Activated naive CD4-positive, alpha-beta T cell treated with anti-CD3 and anti-CD28 coated beads, Interleukin-2, amount 50 U/mL, for 24 hours (primary cell): ENCODE results near the gene MICU2.
A peak's percentile ranks its signal among the peaks of the same experiment; 100 is the strongest.
"Not testable (repeated sequence)": the region's sequence is repeated elsewhere in the genome, so short reads cannot be mapped to it uniquely, and the experiment has no call there.

ENCODE experiments used
- H3K27ac Mint-ChIP-seq: one replicate; pipeline ENCODE4 v1.8.0; 2021; ENCODE audit warnings: mild to moderate bottlenecking, mixed read lengths
- H3K27me3 Mint-ChIP-seq: one replicate; pipeline ENCODE4 v1.8.0; 2021; ENCODE audit warnings: mixed read lengths
- H3K36me3 Mint-ChIP-seq: one replicate; pipeline ENCODE4 v1.8.0; 2021; ENCODE audit warnings: mixed read lengths
- H3K4me1 Mint-ChIP-seq: one replicate; pipeline ENCODE4 v1.8.0; 2021; ENCODE audit warnings: mixed read lengths
- H3K4me3 Mint-ChIP-seq: one replicate; pipeline ENCODE4 v1.8.0; 2021; ENCODE audit warnings: mild to moderate bottlenecking, mixed read lengths
- H3K9me3 Mint-ChIP-seq: one replicate; pipeline ENCODE4 v1.8.0; 2021; ENCODE audit warnings: mixed read lengths

Gene MICU2

DNA sequence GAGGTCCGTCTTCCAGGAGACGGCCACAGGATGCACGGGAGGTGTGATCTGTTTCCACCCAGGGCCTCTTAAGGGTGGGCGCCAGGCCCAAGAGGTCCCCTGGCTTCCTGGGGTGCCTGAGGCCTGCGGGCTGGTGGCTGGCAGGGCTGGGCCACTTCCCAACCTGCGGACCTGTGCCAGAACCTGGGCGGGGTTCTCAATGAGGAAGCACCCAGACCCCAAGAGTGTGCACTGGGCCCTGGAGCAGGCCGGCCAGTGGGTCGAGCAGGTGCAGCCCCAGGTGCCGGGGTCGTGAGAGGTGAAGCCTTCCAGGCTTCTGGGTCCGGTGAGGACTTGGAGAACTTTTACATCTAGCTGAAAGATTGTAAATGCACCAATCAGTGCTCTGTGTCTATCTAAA is 6.7 kb upstream of the MICU2 start:
- no peaks in the 10 kb centered on the region for H3K4me1 Mint-ChIP-seq
- no peak overlapping the region for H3K27ac Mint-ChIP-seq
- H3K9me3 Mint-ChIP-seq, result no peaks in the 10 kb centered on the region
- peaks cover 3% of the 10 kb centered on the region for H3K27me3 Mint-ChIP-seq
- H3K36me3 Mint-ChIP-seq, result no peaks in the 10 kb centered on the region
- H3K4me3 Mint-ChIP-seq, result no peak overlapping the region

DNA sequence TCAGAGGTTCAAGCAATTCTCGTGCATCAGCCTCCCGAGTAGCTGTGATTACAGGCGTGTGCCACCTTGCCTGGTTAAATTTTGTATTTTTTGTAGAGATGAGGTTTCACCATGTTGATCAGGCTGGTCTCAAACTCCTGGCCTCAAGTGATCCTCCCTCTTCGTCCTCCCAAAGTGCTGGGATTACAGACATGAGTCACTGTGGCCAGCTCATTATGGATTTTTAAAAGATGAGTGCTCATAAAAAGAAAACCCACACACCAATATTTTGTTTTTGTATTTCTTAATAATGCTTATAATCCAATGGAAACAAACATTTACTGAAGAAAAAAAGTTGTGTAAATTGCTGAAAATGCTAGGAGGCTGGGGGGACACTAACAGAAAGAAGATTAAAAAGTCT is 5.0 kb upstream of the MICU2 start:
- peaks cover 3% of the 10 kb centered on the region for H3K27me3 Mint-ChIP-seq
- H3K36me3 Mint-ChIP-seq, result no peaks in the 10 kb centered on the region
- H3K9me3 Mint-ChIP-seq, result no peaks in the 10 kb centered on the region
- H3K4me3 Mint-ChIP-seq, result no peak overlapping the region
- no peak overlapping the region for H3K27ac Mint-ChIP-seq
- peaks cover 11% of the 10 kb centered on the region for H3K4me1 Mint-ChIP-seq

DNA sequence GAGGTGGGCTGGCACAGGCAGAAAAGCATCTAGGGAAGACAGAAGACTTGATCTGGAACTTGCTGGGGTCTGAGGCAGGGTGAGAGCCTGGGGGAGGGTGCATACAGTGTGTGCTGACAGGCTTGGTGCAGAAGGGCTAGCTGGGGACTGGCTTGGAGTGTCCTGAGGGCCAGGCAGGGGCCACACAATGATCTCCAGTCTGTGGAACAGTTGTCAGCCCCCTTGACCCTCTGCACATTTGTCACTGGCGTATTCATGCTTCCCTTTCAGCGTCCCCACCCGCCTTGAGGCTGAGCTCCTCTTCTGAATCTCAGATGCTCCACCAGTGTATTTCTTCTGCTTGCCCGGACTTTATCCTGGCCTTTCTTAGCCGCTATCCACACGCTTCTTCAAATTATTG is 2.8 kb upstream of the MICU2 start:
- H3K27ac Mint-ChIP-seq, result no peak overlapping the region
- H3K9me3 Mint-ChIP-seq, result no peaks in the 10 kb centered on the region
- peaks cover 3% of the 10 kb centered on the region for H3K27me3 Mint-ChIP-seq
- H3K36me3 Mint-ChIP-seq, result no peaks in the 10 kb centered on the region
- H3K4me3 Mint-ChIP-seq, result no peak overlapping the region
- peaks cover 11% of the 10 kb centered on the region for H3K4me1 Mint-ChIP-seq

DNA sequence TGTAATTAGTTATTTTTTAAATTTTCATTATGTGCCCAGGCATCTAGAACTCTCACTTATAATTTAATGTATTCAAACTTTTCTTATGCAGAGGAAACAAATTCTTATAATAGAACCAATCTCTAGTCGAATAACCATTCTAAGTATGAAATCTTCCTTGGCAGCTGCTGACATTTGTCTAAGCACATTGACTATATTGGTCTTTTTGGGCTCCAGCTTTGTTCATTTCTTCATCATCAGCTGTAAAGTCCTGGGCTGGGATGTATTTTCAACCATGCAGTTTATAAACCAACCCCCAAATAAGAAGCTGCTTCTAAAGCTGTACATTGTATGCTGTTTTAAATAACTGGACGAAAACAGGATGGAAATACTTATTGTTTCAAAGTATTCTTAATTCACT is 2.3 kb upstream of the MICU2 start:
- Mint-ChIP-seq H3K4me3 (no peak overlapping the region), H3K9me3 (no peaks in the 10 kb centered on the region), H3K27me3 (peaks cover 3% of the 10 kb centered on the region), H3K27ac (no peak overlapping the region), H3K36me3 (peaks cover 3% of the 10 kb centered on the region), H3K4me1 (peaks cover 17% of the 10 kb centered on the region)

DNA sequence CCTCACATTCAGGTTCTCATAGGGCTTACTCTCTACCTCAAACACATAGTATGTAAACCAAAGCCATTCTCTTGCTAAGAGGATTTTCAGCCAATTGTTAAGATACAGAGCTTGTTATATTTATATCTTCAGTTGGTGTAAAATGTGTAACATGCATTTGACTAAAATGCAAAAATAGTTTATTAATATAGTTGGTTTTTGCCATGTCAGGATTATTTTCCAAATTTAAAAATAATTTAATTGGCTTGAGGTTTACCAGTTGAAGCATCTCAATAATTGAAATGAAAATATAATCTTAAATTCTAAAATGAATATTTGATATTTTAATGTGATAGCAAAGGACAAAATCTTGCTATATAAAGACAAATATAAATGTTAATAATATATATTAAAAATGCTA is 7.2 kb downstream of the MICU2 start:
- Mint-ChIP-seq H3K4me3 (no peak overlapping the region), H3K4me1 (peaks cover 80% of the 10 kb centered on the region), H3K36me3 (peaks cover 31% of the 10 kb centered on the region), H3K27me3 (no peaks in the 10 kb centered on the region), H3K27ac (no peak overlapping the region), H3K9me3 (no peaks in the 10 kb centered on the region)

DNA sequence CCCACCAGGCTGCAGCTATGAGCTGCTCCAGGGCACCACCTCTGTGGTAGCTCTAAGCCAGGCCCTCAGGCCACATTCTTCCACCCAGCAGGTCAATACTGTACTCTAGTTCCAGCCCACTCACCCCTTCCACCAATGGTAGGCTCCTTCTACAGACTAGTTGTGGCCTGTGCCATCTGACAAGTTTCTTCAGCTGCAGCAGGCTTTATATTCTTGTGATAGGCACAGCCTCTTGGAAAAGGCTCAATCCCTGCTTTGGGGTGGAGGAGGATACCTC is 8.5 kb downstream of the MICU2 start:
- H3K9me3 Mint-ChIP-seq, result no peaks in the 10 kb centered on the region
- H3K27ac Mint-ChIP-seq, result no peak overlapping the region

DNA sequence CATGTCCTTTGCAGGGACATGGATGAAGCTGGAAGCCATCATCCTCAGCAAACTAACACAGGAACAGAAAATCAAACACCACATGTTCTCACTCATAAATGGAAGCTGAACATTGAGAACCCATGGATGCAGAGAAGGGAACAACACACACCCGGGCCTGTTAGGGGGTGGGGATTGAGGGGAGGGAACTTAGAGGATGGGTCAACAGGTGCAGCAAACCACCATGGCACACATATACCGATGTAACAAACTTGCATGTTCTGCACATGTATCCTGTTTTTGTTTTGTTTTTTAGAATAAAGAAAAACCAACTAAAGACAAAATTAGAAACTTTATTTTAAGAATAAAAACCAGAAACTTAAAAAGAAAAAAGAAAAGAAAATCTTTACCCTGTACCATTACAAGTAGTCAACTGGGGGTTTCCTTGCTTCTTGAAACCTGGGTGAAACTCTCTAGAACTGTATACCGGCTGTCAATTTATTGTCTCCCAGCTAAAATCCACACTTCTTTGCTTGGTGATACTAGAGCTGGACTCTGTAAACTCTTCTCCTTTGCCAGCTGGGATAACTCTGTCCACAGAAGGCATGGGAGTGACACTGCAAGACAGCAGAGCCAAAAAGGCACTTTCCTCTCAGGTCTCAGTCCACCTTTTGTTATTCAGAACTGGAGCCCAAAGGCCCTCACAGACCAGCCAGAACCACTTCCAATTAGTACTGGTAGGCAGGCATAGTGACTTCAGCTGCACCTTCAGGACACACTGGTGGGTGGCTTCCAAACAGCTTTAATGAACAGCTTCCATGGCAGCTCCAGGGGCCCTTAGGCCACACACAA is 9.0 kb downstream of the MICU2 start:
- peaks cover 24% of the 10 kb centered on the region for H3K36me3 Mint-ChIP-seq
- no peaks in the 10 kb centered on the region for H3K9me3 Mint-ChIP-seq
- peak overlapping the region; percentile 2 for H3K4me3 Mint-ChIP-seq
- no peaks in the 10 kb centered on the region for H3K27me3 Mint-ChIP-seq
- no peak overlapping the region for H3K27ac Mint-ChIP-seq
- H3K4me1 Mint-ChIP-seq, result peaks cover 82% of the 10 kb centered on the region

More for the DNA sequence above, 8.5 kb downstream of the MICU2 start:
- Mint-ChIP-seq H3K4me1 (peaks cover 82% of the 10 kb centered on the region), H3K36me3 (peaks cover 28% of the 10 kb centered on the region), H3K4me3 (no peak overlapping the region), H3K27me3 (no peaks in the 10 kb centered on the region)

DNA sequence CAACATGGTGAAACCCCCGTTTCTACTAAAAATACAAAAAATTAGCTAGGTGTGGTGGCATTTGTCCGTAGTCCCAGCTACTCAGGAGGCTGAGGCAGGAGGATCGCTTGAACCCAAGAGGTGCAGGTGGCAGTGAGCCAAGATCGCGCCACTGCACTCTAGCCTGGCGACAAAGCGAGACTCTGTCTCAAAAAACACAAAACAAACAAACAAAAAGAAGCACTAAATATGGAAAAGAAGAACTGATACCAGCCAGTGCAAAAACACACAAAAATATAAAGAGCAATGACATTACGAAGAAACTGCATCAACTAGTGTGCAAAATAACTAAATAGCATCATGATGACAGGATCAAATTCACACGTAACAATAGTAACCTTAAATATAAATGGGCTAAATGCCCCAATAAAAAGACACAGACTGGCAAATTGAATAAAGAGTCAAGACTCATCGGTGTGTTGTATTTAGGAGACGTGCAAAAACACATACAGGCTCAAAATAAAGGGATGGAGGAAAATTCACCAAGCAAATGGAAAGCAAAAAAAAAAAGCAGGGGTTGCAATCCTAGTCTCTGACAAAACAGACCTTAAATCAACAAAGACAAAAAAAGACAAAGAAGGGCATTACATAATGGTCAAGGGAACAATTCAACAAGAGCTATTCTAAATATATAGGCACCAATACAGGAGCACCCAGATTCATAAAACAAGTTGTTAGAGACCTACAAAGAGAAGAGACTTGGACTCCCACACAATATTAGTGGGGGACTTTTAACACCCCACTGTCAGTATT is 13.1 kb downstream of the MICU2 start:
- not testable (repeated sequence) for H3K27ac Mint-ChIP-seq, H3K4me3 Mint-ChIP-seq, H3K9me3 Mint-ChIP-seq, H3K27me3 Mint-ChIP-seq
- H3K4me1 Mint-ChIP-seq, result peaks cover 98% of the 10 kb centered on the region
- H3K36me3 Mint-ChIP-seq, result peaks cover 22% of the 10 kb centered on the region

DNA sequence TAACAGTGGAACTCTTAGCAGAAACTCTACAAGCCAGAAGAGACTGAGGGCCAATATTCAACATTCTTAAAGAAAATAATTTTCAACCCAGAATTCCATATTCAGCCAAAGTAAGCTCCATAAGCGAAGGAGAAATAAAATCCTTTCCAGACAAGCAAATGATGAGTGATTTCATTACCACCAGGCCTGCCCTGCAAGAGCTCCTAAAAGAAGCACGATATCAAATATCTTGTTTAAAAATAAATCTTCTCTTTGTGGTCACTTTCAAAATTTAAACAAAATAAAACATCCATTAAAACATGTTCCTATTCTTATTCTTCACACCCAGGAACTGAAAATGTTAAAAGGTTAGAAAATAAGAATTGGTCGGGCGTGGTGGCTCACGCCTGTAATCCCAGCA is 13.7 kb downstream of the MICU2 start:
- no peaks in the 10 kb centered on the region for H3K27me3 Mint-ChIP-seq
- H3K4me3 Mint-ChIP-seq, result no peak overlapping the region
- peaks cover 93% of the 10 kb centered on the region for H3K4me1 Mint-ChIP-seq
- H3K27ac Mint-ChIP-seq, result no peak overlapping the region
- H3K36me3 Mint-ChIP-seq, result peaks cover 22% of the 10 kb centered on the region
- no peaks in the 10 kb centered on the region for H3K9me3 Mint-ChIP-seq

DNA sequence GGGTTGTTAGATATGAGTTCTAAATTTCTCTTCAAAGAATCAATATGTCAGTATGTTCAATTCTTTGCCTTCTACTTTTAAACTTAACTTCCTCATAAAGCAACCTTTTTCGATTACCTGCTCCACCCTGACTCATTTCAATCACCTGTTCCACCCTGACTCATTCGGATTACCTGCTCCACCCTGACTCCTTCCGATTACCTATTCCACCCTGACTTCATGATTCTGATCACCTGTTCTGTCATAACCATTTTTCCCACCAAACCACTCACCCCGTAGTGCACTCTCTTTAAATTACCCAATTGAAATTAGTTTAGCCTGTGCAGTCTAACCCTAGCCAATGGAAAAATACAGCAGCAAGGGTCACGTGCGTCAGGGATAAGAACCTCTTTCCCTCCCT is 14.5 kb downstream of the MICU2 start:
- not testable (repeated sequence) for H3K27ac Mint-ChIP-seq, H3K4me3 Mint-ChIP-seq, H3K27me3 Mint-ChIP-seq, H3K9me3 Mint-ChIP-seq
- H3K4me1 Mint-ChIP-seq, result peaks cover 93% of the 10 kb centered on the region
- peaks cover 26% of the 10 kb centered on the region for H3K36me3 Mint-ChIP-seq

DNA sequence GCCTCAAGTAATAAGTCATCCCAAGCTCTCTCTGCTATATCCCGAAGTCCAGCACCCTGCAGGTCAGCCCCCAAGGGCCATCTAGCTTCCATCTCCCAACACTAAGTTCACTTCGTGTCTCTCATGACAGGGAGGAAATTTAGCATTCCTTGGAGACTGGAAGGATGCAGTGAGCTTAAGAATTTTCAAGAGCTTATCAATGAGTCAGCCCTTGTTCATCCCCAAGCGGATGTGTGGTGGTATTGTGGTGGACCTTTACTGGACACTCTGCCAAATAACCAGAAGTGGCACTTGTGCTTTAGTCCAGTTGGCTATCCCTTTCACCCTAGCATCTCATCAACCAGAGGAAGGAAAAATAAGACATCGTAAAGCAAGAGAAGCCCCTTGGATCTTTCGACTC is 15.6 kb downstream of the MICU2 start:
- H3K27ac Mint-ChIP-seq, H3K9me3 Mint-ChIP-seq, H3K4me3 Mint-ChIP-seq, H3K27me3 Mint-ChIP-seq: not testable (repeated sequence)
- Mint-ChIP-seq H3K36me3 (peaks cover 23% of the 10 kb centered on the region), H3K4me1 (peaks cover 82% of the 10 kb centered on the region)

DNA sequence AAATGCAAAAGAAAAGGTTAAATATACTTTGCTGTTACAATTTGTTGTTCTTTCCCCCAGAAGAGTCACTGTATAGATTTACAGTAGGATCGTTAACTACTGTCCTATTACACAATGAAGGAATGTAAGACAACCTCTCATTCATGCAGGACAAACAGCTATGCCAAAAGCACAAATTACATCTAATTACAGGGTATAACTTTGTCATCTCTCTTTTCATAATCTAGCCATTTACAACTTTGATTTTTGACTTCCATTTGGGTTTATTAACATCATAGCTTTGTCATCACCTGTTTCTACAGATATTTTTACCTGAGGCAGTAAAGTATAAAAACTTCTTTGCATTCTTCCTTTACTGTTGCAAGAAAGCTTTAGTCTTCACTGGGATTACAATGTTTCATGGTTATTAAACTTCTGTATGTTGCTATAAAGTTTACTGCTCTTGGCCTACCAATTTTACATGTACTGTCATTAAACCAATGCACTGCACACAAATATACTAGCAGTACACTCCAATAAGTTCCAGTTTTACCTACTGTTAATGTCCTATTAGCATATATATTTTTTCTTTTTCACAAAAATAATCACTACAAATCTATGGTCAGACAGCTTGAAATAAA is 18.9 kb downstream of the MICU2 start:
- H3K27me3 Mint-ChIP-seq, result no peaks in the 10 kb centered on the region
- peaks cover 22% of the 10 kb centered on the region for H3K36me3 Mint-ChIP-seq
- H3K9me3 Mint-ChIP-seq, result peaks cover 7% of the 10 kb centered on the region
- H3K27ac Mint-ChIP-seq, result peak overlapping the region; percentile 8
- H3K4me1 Mint-ChIP-seq, result peaks cover 73% of the 10 kb centered on the region
- H3K4me3 Mint-ChIP-seq, result no peak overlapping the region

DNA sequence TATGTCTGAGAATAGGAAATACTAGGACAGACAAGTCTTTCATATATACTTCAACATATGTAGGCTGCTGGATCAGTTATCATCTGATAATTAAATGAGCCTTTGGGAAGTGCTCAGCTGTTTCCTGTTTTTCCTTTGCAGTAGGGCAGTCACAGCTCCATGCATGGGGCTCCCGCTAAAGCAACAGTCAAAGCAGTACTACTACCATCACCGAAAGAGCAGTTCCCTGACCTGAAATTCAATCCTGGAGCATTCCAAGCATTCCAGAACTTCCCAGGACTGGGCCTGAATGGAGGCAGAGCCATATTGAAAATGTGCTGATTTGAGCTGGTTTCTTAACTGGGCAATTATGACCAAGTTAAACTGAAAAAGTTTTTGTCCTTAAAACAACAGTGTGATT is 20.5 kb downstream of the MICU2 start:
- H3K36me3 Mint-ChIP-seq, result peaks cover 16% of the 10 kb centered on the region
- H3K27ac Mint-ChIP-seq, result no peak overlapping the region
- H3K9me3 Mint-ChIP-seq, result peaks cover 7% of the 10 kb centered on the region
- H3K4me1 Mint-ChIP-seq, result peaks cover 64% of the 10 kb centered on the region
- no peak overlapping the region for H3K4me3 Mint-ChIP-seq
- H3K27me3 Mint-ChIP-seq, result no peaks in the 10 kb centered on the region

DNA sequence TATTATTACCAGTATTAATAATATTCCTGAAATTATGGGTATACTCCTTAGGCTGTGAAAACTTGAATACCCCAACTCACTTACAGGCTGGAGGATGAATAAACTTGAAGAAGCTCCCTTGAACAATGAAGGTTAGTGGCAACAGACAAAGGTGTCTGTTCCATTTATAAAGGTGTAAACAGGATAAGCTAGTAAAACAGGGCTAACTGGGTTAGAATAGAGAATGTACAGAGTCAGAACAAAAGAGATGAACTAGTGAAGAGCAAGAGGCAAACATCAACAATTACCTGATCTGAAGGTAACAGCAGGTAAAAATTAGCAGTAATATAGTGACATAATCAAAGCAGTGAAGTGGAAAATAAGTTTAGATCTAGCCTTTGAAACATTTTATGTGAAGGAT is 23.2 kb downstream of the MICU2 start:
- H3K27me3 Mint-ChIP-seq, result no peaks in the 10 kb centered on the region
- H3K4me3 Mint-ChIP-seq, result no peak overlapping the region
- H3K9me3 Mint-ChIP-seq, result peaks cover 7% of the 10 kb centered on the region
- no peak overlapping the region for H3K27ac Mint-ChIP-seq
- H3K36me3 Mint-ChIP-seq, result peaks cover 16% of the 10 kb centered on the region
- H3K4me1 Mint-ChIP-seq, result peaks cover 53% of the 10 kb centered on the region

DNA sequence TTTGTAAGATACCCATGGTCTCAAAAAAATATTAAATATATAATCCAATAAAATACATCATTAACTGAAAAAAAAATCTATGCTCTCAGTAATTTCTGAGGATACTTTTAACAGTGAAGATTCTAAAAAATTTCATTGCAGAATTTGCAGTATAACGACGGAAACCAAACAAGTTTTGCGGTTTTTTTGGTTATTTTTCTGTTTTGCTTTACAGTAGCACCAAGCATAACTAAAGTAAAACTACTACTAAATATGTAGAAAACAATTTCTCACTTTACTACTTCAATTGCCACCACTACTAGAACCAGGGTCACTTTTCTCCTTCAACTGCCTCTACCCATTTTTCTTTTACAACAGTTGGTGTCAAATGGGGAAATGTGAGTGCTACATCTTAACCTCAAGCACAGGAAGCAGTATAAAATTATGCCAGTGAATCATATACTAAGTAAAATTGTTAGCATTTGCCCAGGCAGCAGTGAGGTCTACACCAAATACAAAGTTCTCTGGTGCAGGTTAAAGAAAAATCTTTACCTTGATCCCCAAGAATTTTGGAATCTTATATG is 24.1 kb downstream of the MICU2 start:
- Mint-ChIP-seq H3K36me3 (peaks cover 11% of the 10 kb centered on the region), H3K9me3 (peaks cover 7% of the 10 kb centered on the region), H3K4me1 (peaks cover 55% of the 10 kb centered on the region), H3K4me3 (no peak overlapping the region), H3K27me3 (no peaks in the 10 kb centered on the region), H3K27ac (no peak overlapping the region)

DNA sequence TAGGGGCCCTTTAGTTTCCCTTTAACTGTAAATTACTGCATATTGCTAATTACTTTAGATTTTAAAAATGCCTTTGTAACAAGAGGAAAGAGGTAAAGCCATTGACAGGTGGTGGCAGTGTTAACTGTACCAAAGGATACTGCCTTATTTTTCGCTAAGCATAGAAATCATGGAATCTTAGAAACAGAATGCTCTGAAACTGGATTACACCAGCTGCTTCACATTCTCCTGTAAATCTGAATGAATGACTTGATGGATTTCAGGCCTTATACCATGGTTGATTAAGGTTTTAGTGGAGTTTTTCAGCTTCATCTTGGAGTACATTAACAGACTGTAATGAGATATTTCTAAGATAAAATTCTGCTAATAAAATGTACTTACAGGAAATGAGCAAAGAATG is 25.2 kb downstream of the MICU2 start:
- Mint-ChIP-seq H3K27me3 (no peaks in the 10 kb centered on the region), H3K27ac (peak overlapping the region; percentile 41), H3K4me3 (no peak overlapping the region), H3K9me3 (peaks cover 7% of the 10 kb centered on the region), H3K36me3 (peaks cover 13% of the 10 kb centered on the region), H3K4me1 (peaks cover 65% of the 10 kb centered on the region)
